HTERT RPE-1 (cell line): Measurements from ENCODE around the gene CEBPZ.
"Not testable (repeated sequence)": the region's sequence is repeated elsewhere in the genome, so short reads cannot be mapped to it uniquely, and the experiment has no call there.

Experiments used
- in situ Hi-C: fragments of 300-500 bp; cut with MboI; formaldehyde crosslinking; loops from 4 replicates; pipeline ENCODE4 v1.14.3; 2020; ENCODE audit warnings: low sequenced_read_pairs

The CEBPZ gene

DNA sequence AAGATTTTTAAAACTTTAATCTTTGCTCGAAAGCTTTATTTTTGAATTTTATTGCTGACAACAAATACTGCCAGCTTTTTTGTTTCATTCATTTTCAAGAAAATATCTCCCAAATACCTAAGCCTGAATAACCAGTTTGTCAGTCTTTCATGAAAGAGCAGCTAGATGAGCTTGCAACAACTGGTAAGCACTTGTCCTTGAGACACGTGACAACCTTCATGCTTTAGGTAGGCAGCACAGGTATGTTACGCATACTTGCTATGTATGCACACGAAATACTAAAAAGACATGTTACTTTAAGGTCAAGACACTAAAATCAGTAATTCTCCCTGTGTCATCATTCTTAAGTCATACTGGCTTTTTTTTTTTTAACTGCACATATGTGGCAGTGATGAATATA, 12.3 kb downstream of the CEBPZ start:
- in situ Hi-C loops = no loop called here

DNA sequence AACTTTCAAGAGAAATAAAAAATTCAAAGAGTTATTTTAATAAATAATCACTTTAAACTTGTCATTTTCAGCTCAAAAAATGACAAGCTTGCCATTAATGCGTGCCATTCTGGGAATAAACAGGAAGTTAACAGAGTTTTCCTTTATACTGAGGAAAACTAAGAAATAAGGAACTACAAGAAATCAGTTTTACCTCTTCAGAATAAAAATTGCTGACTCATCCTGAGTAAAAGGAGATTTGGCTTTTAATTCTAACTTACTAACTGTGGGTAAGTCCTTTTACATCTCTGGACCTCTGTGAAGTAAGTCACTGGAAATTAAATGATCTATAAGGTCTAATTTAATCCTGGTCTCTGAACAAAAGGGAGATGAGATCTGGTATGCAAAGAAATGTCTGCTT, 16.1 kb downstream of the CEBPZ start:
- in situ Hi-C loops = no loop called here

DNA sequence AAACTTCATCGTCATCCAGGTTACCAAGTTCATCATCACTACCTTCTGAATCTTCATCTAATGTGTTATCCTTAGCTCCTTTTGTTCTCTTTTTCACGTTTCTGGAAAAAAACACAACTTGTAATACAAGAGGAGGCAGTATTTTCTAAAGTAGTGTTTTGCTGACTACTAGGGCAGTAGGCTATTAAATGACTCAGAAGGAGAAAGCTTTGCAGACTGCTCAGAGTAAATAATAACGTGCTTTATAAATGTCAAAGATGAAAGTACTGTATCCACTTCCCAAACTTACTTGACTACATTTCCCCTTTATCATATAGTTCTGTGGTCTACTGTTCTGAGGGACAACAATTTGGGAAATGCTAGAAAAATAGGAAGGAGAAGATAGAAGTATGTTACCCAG, 19.5 kb downstream of the CEBPZ start:
- in situ Hi-C loops = no loop called here

DNA sequence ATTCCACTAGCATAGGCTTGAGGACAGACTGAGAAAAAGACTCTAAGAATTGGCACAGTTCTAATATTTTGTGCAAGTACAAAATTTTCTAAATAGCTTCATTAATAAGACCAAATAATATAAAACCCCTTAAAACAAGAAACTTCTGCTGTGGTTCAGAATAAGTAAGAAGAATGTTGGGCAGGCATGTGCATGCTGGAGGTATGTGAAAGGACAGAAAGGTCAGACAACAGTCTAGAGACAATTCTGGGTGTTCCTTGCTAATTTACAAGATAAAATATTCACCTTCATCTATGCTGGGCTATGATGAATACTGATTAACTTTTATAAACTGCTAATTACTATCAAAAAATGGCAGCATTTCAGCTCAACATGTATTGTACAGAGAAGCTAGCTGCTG, 20.2 kb downstream of the CEBPZ start:
- in situ Hi-C loops = no loop called here

DNA sequence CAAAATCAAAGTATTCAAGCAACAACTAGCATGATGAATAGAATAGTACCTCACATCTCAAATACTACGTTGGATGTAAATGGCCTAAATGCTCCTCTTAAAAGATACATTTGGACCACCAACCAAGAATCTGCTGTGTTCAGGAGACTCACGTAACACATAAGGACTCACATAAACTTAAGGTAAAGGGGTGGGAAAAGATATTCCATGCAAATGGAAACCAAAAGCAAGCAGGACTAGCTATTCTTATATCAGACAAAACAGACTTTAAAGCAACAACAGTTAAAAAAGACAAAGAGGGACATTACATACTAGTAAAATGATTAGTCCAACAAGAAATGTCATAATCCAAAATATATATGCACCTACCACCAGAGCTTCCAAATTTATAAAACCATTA, 24.6 kb downstream of the CEBPZ start:
- in situ Hi-C loops = not testable (repeated sequence)

DNA sequence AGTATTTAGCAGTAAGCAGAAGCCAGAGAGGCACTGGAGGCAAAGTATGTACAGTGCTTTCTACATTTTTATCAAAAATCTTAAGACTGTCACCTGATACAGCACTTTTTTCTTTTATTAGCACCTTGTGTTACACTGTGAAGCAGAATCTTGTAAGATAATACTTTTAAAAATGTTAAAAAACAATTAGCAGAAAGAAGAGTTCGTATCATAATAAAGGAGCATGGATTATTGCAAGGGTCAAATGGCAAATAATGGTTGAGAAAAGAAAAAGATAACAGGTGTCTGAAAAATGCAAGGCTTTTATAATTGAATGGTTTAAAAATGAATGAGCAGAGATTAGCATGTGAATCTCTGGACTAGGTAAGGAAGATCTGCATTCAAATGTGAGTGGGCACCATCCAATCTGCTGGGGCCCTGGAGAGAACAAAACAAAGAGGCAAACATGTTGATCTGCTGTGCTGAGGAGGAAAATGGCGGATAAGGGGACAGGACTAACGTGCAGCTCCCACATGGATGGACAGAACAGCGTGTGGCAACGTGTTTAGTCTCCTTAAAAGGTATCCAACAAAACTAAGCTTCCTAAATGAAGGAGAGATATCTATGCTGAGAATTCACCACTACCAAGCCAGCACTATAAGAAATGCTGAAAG, 25.6 kb downstream of the CEBPZ start:
- in situ Hi-C loops = no loop called here

DNA sequence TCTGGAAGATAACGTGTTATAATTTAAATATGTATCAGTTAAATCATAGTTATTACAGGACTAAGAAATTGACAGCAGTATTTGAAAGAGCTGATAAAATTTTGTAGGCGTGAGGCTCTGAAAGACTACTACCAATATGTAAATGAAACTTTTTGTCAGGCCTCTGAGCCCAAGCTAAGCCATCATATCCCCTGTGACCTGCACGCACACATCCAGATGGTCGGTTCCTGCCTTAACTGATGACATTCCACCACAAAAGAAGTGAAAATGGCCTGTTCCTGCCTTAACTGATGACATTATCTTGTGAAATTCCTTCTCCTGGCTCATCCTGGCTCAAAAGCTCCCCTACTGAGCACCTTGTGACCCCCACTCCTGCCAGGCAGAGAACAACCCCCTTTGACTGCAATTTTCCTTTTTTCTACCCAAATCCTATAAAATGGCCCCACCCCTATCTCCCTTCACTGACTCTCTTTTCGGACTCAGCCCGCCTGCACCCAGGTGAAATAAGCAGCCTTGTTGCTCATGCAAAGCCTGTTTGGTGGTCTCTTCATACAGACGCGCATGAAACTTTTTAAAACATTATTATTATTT, 26.2 kb downstream of the CEBPZ start:
- in situ Hi-C loops = not testable (repeated sequence)

DNA sequence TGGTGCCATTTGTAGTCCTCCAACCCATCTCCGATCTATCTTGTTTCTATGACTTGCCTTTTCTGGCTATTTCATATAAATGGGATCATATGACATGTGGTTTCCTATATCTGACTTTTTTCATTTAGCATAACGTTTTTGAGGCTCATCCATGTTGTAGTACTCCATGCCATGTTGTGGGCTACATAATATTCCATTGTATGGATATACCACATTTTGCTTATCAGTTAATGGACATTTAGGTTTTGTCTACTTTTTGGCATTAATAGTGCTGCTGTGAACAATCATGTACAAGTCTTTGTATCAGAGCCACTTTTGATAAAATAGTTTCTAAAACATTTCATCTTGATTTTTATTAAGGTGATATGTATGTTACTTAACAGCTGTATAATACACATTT, 27.7 kb downstream of the CEBPZ start:
- in situ Hi-C loops = no loop called here

DNA sequence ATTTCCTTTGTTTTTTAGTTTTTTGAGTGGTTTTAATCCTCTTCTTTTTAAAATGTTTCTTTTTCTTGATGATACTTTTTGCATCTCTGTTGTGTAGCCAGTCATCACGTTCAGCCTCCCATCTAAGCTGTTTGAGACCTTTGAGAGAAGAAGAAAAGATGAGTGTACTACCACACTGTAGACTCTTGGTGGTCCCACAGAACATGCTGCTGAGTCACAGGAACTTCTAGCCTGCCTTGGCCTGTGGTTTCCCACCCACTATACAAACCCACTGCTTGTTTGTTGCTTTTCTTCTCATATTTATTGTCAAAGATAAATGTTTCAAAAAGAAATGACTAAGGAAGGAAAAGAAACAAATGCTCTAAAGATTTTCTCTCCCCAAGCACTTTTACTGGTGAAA, 29.6 kb downstream of the CEBPZ start:
- in situ Hi-C loops = no loop called here

DNA sequence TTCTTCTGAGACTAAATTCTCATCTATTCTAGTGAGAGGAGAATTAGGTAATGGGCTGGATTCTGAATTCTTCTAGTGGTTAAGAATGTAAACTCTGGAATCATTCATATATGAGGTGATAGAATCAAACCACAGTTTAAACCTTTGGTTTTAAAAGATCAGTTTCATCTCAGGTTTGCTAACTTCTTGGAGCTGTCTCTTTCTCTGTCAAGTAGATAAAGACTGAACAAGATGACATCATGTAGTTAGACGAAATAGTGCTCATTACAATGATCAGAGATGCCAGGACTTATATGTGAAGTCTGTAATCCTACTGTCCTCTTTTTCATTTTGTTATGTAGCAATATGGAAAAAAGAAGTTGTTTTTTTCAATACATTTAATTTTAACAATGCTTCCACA, 30.2 kb downstream of the CEBPZ start:
- in situ Hi-C loops = no loop called here

DNA sequence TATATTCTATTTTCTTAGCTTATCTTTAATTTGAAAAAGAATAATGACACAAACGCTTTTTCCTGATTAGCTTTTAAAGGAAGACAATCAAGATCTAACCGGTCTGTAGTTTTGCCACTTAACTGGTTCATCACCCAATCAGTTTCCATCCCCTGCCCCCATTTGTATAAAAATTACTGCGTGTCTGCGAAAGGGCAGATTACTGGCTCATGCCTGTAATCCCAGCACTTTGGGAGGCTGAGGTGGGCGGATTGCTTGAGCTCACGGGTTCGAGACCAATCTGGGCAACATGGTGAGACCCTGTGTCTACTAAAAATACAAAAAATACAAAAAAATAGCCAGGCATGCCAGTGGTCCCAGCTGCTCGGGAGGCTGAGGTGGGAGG, 32.7 kb downstream of the CEBPZ start:
- in situ Hi-C loops = no loop called here

DNA sequence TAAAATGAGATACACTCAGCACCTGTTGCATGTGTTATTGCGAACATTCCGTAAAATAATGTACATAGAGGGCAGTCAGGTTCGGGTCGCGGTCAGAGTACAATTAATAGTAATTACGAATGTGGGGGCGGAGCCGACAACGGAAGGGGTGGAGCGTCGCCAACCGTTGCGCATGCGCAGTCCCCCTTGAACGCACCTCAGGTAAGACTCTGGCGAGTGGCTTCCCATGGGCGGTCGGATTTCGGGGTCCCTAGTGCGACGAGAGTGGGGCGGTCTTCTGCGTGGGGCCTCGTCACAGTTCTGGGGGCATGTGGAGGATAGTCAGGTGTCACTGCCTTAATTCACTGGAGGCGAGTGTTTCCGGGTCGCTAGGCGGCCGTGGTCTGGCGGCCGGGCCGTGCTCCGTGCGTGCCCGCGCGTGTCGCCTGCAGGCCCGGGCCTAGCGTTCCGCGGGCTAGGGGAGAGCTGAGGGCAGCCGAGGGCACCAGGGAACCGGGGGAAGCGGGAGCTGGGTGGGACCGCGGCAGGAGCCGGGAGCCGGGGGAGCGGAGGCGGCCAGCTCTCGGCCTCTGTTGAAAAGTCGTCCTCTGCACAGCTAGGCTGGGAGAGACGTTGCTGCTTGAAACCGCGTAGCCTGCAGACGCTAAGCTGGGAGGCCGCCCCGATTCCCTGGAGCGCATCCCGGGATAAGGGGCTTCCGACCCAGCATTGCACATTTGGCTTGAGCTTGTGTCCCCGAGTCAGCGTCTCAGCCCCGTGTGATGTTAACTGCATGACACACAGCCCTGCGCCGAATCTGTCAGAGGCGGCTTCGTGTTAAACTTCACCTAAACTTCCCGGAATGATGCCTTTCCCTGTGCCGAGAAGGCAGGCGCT, 34.8 kb downstream of the CEBPZ start, which contains the start of gene CEBPZOS:
CEBPZOS (plus strand) TSS at position 177 of the 876 bp plus-strand sequence. CDS start 3,209 bp downstream, outside the sequence.
- in situ Hi-C loops = no loop called here

DNA sequence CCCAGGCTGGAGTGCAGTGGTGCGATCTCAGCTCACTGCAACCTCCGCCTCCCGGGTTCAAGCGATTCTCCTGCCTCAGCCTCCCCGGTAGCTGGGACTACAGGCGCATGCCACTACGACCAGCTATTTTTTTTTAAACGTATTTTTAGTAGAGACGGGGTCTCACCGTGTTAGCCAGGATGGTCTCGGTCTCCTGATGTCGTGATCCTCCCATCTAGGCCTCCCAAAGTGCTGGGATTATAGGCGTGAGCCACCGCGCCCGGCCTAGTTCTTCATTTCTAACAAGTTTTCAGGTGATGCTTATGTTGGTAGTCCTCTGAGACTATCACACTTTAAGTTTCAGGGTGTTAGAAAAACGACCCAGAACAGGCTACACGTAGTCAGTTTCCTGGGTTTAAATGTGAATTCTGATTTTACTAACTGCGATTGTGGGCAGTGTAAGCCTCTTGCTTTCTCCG, 35.5 kb downstream of the CEBPZ start:
- in situ Hi-C loops = not testable (repeated sequence)

DNA sequence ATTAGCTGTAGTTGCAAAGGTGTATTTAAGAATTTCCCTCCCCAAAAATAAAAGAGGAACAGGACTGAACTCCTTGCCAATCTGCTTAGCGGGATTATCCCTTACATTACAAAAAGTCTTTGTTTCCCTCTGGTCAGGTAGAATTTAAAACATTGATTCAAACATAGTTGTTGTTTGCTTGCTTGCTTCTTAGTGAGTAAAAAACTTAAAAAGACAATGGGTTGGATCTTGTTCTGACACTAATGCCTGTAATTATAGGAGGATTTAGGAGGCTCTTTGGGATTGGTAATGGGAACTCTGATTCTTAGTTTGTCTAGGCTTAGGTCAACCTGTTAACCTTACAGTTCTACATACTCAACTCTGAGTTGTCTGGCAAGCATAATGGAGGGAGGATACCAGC, 38.8 kb downstream of the CEBPZ start:
- in situ Hi-C loops = no loop called here

DNA sequence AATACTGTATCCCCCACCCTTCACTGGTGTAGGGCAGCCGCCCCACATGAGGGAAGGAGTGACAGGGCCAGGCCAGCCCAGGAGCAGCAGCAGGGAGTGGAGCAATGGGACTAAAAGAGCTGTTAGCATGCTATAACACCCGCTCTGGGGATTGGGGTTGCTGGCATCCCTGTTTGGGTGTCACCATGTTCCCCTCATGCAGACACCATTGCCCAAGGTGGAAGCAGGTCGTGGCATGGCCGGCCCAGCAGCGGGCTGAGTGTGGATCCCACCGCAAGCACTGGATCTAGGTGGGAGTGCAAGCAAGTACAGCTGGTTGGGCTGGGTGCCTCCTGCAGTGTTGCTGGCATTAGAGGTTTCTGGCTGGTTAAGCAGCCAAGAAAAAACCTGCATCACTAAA, 39.6 kb downstream of the CEBPZ start:
- in situ Hi-C loops = no loop called here

DNA sequence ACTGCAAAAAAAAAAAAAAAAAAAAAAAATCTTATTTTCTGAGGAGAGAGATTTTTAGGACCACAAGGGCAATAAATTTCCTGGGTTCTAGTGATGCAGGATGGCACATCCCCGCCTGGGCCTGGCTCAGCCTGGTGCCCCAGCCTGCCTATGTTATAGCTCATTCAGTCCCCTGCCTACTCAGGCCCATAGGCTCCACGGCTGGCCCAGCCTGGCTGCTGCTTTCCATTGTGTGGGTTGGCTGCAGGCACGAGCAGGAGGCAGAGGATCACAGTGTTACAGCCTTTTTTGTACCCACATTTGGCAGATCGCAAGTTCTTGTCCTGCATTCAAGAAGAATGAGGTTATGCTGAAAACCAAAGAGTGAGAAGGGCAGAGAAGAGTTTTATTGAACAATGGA, 40.1 kb downstream of the CEBPZ start:
- in situ Hi-C loops = no loop called here

DNA sequence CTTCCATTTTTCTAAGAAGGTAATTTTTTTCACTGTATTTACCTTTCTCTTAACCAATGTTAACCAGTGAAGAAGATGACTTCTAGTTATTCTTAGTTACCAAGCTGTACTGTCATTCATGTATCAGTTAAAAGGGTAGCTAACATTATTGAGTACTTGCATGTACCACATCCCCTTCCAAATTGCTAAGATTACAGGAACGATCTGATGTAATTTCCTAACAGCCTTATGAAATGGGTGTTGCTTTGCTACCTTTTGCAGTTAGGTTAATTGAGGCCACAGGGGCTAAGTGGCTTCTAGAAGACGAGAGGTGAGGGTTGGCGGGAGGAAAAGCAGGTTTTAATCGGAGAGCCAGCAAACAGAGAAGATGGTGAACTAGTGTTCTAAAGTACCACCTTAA, 41.1 kb downstream of the CEBPZ start:
- in situ Hi-C loops = no loop called here

DNA sequence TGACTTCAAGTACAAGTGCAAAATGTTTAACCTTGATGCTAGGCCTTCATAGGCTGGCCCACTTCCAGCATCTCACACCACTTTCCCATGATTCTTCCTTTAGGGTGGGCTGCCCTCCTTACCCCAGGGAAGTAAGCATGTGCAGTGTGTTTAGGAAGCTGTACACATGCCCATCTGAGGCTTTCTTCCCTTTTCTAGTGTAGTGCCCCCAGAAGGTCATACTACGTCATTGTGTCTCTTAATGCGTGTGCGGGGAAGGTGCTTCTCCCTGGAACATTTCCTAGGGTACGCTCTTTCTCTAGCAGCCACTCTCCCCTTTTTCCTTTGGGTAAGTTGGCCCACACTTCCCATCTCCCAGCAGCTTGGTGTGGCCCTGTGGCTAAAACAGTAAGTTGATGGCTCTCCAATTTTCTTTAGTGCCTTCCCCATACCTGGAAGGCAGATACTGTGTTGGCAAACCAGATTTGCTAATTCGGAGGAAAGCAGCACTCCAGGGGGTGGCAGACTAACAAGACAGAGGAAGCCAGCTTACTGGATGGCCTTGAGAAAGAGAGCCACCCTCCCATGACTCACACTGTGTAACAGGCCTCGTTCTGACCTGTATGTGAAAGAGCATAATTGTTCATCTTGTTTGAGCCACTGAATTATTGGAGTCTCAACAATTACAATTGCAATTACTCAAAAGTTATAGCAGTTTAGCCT, 41.8 kb downstream of the CEBPZ start:
- in situ Hi-C loops = no loop called here

DNA sequence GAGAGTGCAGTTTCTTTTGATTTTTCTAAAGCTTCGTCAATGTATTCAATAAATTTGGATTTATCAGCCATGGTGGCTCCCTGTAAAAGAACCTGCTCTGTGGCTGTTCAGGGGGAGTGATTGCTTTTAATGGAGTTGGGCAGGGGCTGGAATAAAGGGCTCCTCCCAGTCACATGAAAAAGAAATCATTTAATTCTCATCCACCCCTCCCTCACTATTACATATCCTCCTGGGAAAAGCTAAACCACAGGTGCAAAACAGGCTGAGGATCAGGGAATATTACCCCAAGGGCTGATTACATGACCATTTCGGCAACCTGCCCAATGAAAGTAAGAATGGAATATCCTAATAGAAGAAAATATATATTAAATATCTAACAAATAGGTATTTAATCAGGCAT, 42.8 kb downstream of the CEBPZ start, which contains the start of gene SULT6B1:
SULT6B1 (minus strand) TSS at position 101 of the 400 bp plus-strand sequence; CDS start at position 71, 30 bp downstream.
- in situ Hi-C loops = no loop called here

DNA sequence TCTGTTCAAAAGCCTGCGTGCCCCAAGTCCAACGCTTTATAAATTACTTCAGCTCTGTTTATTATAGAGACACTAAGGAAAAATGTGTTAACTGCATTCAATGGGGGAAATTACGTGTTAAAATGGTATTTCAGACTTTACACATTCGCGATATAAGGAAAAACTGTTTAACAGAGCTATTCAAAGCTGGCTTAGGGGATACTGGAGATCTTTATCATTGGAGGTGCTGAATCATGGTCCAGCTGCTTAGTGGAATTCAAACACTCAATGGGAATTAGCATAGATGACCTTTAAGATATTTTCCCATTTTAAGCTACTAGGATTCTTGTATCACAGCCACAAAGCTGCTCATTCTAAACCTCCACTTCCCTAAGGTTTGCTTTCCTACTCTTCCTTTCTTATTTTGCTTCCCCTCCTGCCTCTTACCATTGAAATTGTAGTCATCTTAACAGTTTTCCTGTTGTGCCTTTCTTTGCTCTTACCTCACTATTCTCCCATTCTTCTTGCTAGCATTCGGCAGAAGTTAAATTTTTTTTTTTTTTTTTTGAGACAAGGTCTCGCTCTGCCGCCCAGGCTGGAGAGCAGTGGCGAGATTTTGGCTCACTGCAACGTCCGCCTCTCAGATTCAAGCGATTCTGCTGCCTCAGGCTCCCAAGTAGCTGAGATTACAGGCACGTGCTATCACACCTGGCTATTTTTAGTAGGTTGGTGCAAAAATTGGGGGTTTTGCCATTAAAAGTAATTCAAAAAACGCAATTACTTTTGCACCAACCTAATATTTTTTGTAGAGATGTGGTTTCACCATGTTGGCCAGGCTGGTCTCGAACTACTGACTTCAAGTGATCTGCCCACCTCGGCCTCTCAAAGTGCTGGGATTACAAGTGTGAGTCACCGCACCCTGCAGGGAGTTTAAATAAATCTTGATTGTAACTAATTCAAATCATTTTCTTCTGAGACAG, 49.4 kb downstream of the CEBPZ start:
- in situ Hi-C loops = no loop called here
